Cortex of kidney (tissue), 1 donor: ENCODE measurements around the gene CDKN2A.
A peak's percentile ranks its signal among the peaks of the same experiment; 100 is the strongest.

Experiments used
- DNase-seq: peaks from one replicate; lab custom pipeline; 2025; lab: John Stamatoyannopoulos, UW

Gene CDKN2A

DNA sequence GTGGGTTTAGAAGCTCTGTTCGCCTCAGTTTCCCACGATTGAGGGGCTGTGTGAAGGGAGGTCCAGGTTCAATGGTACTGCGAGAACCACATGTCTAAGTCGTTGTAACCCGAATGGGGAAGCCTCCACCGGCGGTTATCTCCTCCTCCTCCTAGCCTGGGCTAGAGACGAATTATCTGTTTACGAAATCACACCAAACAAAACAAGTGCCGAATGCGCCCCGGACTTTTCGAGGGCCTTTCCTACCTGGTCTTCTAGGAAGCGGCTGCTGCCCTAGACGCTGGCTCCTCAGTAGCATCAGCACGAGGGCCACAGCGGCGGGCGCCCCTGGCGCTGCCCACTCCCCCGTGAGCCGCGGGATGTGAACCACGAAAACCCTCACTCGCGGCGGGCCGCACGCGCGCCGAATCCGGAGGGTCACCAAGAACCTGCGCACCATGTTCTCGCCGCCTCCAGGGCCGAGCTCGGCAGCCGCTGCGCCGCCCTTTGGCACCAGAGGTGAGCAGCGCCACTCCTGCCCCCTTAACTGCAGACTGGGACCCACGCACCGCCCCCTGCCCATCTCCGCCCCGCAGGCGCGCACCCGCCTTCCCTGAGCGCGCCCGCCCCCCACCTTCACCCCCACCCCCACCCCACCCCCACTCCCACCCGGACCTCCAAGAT is at the start of gene CDKN2A:
Gene CDKN2A (minus strand): TSS at position 500 of the 663 bp plus-strand sequence.
- no peak for DNase-seq

DNA sequence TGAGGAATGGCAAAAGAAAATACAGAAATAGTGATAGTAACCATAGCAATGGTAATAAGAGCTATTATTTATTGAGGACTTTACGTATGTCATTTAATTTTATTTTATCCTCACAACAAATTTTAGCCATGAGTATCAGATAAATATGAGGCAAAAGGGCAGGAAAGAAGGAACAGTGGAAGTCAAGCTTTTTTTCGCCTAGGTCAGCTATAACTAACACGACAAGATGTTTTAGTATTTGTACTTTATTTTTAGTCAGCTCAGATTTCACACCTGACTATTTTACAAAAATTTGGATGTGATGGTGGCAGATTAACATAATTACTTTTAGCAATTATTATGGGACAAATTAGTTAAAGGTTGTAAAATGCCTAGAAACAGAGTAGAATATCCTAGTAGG is 49.7 kb upstream of the CDKN2A start:
- no peak for DNase-seq

DNA sequence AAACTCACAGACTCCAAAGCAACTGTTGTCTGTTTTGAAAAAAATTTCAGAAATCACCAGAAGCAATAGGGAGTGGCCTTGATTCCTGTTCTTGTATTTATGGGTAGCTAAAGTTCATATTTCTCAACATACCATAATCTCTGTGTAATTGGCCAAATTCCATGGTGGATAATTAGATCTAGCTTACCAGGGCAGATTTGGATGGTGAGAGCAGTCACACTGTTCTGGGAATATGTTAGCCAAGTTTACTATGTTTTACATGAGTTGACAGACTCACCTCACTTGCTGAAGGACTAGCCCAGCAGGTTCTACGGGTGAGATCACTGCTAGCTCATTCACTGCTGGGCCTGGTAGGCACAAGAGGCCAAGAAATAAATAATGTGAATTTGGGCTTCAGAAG is 47.6 kb upstream of the CDKN2A start:
- DNase-seq: no peak

DNA sequence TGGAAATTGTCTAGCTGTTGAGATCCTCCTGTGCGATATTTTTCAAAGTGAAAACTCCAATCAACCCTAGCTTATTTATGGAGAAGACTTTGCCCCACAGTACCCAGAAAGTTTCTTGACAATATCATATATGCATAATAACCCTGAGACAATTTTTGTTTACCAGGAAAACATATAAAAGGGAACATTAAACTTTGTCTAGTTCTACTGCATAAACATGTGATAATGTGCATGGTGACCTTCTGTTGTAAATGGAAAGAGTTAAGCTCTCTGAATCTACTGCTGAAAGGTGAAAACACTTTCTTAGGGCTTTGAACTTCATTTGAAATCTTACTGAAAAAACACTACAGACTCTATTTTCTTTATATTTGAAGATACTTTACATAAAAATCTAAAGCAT is 47.2 kb upstream of the CDKN2A start:
- no peak for DNase-seq

DNA sequence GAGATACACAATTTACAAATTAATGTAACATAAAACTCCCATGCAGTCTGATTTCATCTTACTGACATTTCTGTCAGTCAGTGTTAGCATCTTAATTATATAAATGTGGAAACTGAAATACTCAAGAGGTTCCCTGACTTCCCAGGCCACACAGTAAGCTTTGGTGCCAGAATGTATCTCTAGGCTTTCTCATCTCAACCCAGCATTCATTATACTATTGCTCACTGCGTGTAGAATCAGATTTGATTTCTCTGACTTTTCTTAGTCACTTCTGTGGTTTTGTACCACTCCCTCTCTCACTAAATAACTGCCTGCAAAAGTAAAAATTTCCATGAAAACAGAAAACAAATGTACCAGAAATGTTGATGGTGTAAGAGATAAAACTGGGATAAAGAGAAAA is 46.6 kb upstream of the CDKN2A start:
- no peak for DNase-seq

DNA sequence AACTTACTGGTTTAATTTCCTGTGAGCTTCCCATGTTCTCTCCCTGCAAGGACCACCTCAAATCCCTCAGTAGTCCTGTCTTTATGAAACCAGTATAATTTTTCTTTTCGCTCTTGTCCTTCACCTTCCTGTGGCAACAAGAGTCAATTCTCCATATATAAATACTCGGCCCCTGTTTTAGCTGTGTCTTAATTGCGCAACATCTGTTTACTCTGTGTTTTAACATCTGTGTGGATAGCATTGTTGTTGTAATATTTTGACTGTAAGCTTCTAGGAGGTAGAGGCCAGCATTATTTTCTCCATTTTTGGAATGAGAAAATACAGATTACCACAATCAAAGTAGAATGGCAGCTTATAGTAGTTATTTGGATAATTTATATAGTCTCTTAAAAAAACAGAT is 45.1 kb upstream of the CDKN2A start:
- DNase-seq: no peak

DNA sequence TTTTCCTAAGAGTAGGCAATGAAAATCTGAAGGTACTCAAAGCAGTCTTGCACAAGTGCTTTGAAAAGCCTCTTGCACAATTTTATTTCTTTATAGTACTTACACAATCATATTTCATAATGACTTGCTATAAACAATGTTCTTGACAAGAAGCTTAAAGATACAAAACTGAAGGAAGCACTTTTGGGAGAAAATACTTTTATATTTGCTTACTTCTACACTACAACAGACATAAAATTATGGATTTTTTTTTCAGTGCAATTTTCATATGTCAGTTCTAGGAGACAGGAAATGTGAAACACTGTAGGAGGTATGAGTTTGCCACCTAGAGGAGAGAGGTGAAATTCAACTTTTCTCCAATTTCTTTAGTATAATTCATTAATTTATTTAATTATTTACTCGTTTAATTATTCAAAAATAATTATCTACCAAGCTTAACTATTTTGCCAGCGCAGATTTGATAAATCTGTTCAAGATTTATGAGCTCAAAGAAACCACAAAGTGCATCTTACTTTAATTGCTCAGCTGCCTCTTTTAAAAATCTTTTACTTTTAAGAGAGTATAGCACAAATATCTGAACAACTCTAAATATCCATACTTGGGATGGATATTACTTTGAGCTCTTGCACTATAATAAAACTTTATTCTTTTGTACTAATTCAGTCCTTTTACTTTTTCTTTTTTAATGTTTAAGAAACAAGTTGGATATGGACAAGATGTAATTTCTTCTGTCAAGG is 43.9 kb upstream of the CDKN2A start:
- DNase-seq: no peak

DNA sequence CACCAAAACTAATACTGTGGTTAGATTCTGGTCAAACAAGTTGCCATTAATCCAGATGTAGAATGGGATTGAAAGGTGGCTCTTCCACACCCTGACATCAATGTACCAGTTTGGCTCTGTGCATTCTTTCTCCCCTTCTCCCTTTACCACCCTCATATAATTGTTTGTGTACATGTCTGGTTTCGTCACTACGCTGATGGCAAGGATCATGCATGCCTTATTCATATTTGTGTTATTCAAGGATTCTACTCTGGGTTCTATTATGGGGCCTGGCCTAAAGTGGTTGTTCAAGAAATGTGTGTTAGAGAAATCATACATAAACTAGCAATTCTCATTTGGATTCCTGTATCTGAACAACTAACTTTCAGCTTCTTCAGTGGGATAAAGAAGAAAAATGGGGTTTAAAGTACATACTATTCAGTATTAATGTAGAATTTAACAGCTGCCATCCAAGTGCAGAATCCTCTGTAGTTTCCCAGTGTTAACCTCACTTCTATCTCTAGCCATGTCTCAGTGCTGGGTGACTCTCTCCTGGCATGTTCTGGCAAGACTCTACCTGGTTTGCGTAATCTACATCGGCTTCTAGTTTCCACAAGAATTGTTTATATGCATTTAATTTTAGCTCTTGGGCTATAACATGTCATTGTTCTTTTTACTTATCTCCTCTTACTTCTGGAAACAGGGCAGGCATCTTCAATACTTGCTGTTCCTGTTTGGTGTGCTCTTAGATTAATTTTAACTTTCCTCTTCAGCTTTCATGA is 42.9 kb upstream of the CDKN2A start:
- no peak for DNase-seq

DNA sequence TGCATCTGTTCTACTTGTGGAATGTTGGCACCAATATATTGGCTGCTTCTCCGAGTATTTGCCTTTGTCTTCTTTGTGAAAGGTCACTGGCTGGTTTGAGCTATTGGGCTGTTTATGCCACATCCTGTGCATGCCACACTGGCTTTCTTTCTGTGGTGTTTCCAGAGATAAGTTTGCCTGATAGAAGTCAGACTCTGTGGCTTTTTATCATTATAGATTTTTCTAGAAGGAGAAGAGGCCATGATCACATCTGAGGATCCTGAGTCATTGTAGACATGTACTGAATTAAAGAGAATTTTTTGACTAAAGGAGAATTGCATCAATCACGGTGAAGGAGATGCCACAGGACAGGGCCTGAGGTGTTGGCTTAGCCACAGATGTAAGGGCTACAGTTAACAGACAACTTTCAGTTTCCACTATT is 41.4 kb upstream of the CDKN2A start:
- no peak for DNase-seq

DNA sequence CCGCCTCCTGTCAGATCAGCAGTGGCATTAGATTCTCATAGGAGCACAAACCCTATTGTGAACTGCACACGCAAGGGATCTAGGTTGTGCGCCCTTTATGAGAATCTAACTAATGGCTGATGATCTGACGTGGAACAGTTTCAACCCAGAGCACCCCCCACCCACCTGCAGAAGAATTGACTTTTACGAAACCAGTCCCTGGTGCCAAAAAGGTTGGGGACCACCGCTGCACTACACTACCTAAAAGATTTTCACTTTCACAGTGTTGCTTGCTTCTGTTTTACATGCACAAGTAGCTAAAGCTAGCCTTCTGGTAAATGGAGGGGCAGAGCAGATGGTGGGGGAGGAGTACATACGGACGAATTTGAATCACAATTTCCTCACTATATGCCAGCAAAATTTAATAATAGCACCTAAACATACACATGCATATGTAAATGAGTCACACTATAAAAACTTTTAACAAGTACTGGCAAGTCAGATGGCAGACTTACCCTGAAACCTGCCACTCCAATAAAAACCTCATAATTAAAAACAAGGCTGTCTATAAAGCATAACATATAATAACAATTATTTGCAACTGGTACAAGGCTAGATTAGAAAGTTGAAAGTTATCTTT is 38.9 kb upstream of the CDKN2A start:
- no peak for DNase-seq

DNA sequence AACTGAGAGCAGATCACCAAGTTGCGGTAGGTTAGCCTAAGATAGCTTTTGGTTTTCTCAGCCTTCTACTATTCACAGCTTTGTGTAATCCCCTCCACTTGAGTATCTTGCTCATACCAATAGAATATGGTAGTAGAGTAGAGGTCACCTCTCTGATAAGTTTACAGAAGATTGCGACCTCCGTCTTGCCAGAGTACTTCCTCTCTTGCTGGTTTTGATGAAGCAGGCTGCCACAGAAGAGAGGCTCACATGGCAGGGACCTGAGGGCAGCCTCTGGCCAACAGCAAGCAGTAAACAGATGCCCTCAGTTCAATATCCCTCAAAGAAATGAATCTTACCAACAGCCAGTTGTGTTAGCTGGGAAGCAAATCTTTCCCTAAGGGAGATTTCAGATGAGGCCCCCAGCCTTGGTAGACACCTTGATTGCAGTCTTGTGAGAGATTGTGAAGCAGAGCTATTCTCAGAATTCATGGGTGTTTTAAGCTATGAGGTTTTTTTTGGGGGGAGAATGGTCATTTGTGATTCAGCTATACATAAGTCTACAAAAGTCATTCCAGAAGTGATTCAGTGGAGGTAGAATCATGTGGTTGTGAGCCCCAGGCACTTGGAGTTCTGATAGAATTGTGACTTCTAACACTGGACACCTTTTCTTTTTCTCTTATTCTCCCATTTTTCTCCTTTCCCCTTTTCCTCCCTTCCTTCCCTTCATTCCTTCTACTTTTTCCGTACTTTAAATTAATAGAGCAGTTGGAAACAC is 37.6 kb upstream of the CDKN2A start:
- no peak for DNase-seq

DNA sequence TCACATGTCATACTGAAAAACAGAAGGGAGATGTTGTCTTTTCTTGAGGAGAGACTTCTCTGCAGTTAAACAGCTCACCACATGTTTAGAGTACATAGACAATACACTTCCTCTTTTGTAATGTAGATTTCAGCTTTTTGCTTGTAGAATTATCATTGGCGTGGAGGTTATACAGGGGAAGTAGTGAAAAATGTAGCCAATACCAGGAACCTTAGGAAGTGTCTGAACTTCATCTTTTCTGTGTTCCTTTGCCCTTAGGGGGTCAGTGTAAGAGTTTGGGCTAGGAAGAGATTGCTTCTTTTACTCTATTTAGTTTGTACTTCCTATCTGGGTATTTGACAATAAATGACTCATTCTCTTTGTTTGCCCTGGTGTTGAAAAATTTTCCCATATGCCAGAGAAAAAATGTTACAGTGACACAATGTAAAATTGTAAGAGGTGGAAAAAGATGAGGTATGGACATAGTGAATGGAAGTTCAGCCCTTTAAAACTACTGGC is 36.0 kb upstream of the CDKN2A start:
- no peak for DNase-seq

DNA sequence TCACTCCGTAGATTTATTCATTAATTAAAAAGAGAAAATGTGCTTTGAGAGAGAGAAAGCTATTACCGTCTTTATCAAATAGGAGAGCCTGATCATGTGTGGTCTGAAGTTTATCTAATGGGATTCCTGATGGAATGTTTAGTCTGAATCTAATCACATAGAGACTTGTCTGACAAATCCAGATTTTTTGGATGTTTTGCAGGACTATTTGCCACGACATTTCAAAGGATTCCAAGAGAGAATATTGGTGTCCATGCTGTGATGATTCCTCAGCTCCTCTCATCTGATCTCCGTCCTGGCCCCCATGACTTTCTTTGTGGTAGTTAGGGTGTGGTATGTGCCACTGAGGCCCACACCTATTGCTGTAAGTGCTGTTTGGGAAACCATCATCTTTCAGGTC is 35.0 kb upstream of the CDKN2A start:
- no peak for DNase-seq

DNA sequence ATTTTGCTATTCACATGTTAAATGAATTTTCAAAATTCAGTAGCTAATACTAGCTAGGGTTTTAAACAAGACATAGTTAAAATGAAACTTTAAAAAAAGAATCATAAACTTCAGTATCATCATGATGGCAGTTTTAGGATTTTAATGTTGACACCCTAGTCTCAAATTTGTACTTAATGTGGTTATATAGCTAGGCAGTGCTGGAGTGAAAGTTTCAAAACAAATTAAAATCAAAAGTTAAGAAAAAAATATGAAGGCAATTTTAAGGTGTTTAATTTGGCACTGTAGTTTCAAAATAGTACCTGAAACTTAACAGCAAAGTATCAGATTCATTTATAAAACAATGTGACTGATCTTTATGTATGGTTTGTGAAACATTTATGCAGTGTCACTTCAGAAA is 34.2 kb upstream of the CDKN2A start:
- DNase-seq: no peak

DNA sequence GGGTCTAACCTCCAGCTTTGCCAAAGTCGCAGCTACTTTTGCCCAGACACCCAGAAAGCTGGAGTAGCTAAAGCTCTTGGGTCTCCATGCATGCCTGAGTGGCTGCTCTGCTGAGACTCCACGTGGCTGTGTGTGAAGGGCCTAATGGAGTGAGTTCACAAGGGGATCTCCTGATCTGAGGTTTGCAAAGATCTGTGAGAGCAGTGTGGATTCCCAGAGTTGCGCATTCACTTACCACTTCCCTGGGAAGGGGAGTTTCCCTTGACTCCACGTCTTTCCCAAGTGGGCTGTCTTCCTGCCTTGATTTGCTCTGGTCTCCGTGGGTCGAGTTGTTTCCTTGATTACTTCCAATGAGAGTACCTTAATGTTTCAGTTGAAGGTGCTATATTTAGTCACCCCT is 32.5 kb upstream of the CDKN2A start:
- no peak for DNase-seq

DNA sequence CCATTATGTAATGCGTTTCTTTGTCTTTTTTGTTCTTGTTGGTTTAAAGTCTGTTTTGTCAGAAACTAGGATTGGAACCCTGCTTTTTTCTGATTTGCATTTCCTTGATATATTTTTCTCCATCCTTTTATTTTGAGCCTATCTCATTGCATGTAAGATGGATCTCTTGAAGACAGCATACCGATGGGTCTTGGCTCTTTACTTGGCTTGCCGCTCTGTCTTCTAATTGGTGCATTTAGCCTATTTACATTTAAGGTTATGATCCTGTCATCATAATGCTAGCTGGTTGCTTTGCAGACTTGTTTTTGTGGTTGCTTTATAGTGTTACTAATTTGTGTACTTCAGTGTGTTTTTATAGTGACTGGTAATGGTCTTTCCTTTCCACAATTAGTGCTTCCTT is 28.2 kb upstream of the CDKN2A start:
- no peak for DNase-seq

DNA sequence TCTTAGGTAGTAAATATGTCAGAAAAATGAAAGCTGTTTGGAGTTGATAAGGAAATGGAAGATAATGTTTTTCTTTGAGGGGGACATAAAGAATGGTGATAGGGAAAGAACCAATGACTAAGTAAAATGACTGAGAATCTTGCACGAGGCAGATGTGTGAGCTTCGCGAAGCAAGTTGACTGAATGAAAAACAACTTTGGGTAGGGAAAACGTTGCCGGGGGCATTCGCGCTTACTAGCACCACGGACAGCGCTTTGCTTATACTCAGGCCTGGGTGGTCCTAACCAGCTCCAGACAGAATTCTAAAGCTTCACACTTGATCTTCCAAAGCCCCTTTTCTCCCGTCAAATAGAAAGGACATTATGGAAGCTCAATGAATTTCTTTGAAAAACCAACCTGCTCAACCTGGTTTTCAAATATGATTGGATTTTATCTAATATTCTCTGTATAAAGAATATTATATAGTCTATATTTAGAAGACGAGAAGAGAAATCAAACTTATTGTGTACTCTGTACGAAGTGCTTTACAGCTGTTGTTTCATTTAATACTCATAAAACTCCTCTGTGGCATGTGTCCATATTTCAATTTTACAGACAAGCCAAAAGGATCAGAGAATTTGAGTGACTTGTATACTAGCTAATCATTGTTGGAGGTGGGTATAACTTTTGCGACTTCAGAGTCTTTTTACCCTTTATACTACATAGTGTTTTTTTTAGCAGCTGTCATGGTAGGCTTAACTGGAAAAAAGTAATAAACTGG is 16.9 kb upstream of the CDKN2A start:
- DNase-seq: no peak

DNA sequence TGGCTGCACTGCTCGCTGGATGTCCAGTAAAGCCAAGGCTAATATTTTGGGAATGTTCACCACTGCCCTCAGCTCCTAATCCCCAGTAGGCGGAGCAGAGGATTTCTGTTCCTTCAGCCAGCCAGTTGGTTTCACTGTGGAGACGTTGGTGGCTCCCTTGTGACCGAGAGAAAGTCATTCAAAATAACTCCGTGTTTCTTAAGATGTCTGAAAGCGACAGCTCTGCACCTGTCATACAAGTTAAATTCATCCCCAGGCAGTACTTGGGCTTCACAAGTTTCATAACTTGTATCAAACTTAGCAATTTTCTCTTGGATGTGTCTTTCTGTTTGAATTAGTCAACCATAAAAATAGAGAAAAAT is 15.3 kb upstream of the CDKN2A start:
- DNase-seq: no peak

DNA sequence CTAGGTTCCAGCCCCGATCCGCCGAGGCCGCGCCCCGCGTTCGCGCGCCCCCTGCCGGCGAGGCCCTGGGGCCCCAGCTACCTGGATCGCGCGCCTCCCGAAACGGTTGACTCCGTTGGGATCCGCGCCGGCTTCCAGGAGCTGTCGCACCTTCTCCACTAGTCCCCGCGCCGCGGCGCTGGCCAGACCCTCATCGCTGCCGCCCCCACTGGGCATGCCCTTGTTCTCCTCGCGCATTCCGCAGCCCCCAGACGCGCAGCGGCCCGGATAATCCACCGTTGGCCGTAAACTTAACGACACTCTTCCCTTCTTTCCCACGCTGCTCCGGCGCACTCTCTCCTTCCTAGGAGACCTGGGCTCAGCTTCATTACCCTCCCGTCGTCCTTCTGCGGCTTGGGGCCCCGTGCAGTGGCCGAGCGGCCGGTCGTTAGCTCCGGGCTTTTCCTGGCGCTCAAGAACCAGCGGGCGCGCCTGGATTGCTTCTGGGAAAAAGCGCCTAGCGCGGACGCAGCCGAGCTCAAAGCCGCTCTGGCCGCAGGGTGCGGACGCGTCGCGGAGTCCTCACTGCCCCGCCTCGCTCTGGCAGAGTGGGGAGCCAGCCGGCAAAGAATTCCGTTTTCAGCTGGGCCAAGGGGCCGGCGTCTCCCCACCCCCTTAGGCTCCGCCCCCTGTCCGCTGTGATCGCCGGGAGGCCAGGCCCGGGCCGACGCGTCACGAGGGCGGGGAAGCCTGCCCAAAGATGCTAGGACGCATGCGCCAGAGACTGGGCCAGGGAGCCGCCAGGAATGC is 14.7 kb upstream of the CDKN2A start, which contains the start of gene CDKN2B:
Gene CDKN2B (minus strand): TSS at position 589 of the 789 bp plus-strand sequence. CDS start 352 bp downstream, at position 237.
- peak; percentile 44 for DNase-seq

DNA sequence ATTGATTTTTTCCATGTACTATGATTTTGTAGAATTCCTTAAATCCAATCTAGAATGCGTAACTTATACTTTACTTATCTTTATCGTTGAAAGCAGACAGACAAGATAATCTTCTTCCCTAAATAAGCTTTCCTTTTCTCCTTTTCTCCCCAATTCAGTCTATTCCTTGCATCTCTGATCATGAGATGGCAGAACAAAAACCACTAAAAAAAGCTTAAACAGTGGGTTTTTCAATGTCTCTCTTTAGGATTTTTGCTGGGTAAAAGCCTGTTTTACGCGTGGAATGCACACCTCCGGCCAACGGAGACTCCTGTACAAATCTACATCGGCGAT is 14.2 kb upstream of the CDKN2A start:
- no peak for DNase-seq
